ENCODE data around the gene ARHGDIA. TPM values are rescaled to one million over a fixed set of nuclear protein-coding genes. Genes with fewer than 3 reads are reported as not detected.
A peak's percentile ranks its signal among the peaks of the same experiment; 100 is the strongest.

Gene ARHGDIA
- total RNA-seq, 1 experiment from 2014 or later = 207 TPM

DNA sequence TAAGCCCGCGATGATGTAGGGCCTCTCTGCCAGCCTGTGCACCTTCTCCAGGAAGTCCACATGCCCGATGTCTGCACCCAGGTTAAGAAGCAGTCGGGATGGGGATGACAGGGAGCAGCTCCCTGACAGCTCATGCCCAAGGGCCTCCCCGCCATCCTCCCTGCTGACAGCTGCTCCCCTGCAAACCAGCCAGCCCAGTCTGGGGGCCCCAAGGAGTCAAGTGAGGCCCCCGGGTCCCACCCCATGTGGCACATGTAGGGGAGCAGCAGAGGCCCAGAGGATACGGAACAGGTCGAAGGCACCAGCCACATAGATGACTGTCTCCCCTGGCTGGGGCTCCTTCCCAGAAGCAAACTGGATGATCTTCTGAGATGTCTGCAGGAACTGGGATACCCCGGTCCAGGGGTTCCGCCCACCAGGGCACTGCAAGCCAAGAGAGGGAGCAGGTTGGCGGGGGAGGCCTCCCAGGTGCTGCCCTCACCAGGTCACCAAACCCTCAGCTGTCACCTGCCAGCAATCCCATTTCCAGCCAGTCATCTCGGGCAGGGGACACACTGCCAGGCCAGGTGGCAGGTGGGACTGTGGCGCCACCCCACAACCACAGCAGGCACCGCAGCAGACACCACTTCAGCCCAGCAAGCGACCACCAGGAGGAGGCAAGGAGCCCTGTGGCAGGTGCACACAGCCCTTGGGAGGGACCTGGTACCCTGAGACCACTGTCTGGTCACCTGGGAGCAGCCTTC, 35.5 kb upstream of the ARHGDIA start:
- no peak for DNase-seq (ENCODE audit: low read depth)

GRCh38 chr17:81905993-81906392, 34.9 kb upstream of the ARHGDIA start:
- no peak for DNase-seq (ENCODE audit: low read depth)

DNA sequence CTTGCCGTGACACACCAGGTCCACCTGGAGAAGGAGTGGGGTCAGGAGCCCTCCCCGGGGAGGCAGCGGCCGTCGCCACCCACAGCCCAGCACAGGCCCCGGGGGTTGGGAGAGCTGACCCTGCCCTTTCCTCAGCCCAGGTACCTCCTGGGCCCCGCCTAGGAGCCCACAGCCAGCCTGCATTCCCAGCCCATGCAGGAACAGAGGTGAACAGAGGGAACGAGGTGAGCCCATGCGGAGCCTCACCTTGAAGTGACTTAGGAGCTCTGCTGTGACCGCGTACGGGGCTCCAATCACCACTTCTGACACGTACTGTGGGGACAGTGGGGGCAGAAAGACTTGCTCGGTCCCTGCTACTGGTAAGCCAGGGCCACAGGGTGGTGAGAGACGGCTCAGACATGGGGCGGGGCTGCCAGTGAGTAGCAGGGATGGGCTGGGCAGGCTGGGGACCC, 34.3 kb upstream of the ARHGDIA start:
- DNase-seq (ENCODE audit: low read depth) = no peak

- no peak for DNase-seq (ENCODE audit: low read depth)
Measured at GRCh38 chr17:81904600-81905423, 33.7 kb upstream of the ARHGDIA start.

DNA sequence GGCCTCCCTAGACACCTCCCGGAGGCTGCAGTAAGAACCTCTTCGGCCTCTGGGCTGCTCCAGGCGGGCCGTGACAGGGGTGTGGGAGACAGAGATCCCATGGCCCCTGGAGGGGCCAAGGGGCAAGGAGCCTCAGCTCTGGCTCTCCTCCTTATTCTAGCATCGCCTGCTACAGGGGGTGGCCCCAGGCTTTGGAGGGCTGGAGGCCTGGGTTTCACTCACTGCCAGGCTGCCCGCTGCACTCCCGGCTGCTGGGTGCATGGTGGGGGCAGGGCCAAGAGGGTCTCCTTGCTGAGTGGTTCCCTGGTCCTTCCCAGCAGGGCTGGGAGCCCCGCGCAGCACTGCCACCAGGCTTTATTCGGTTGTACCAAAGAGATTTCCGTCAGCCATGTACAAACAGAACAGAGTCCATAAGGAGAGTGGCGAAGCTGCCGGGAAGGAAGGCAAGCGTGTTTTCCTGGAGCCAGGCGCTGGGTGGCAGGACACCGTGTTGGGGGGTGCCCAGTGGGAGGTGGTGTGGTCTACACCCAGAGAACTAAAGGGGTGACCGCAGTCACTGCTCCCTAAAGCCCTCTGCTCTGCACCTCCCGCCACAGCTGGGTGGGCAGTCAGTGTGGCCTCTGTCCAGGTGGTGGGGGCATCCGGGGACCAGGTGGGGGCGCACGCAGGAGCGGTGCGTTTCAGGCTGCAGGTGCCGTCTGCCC, 32.9 kb upstream of the ARHGDIA start:
- no peak for DNase-seq (ENCODE audit: low read depth)

- no peak for DNase-seq (ENCODE audit: low read depth)
Measured at GRCh38 chr17:81903415-81903831, 32.3 kb upstream of the ARHGDIA start.

- DNase-seq (ENCODE audit: low read depth) = no peak
Measured at GRCh38 chr17:81902653-81903414, 31.7 kb upstream of the ARHGDIA start.

GRCh38 chr17:81902023-81902652, 31.0 kb upstream of the ARHGDIA start, which contains the start of gene NPB:
NPB (plus strand) TSS chr17:81902238; CDS start chr17:81902278, 40 bp downstream.
- DNase-seq (ENCODE audit: low read depth) = no peak

DNA sequence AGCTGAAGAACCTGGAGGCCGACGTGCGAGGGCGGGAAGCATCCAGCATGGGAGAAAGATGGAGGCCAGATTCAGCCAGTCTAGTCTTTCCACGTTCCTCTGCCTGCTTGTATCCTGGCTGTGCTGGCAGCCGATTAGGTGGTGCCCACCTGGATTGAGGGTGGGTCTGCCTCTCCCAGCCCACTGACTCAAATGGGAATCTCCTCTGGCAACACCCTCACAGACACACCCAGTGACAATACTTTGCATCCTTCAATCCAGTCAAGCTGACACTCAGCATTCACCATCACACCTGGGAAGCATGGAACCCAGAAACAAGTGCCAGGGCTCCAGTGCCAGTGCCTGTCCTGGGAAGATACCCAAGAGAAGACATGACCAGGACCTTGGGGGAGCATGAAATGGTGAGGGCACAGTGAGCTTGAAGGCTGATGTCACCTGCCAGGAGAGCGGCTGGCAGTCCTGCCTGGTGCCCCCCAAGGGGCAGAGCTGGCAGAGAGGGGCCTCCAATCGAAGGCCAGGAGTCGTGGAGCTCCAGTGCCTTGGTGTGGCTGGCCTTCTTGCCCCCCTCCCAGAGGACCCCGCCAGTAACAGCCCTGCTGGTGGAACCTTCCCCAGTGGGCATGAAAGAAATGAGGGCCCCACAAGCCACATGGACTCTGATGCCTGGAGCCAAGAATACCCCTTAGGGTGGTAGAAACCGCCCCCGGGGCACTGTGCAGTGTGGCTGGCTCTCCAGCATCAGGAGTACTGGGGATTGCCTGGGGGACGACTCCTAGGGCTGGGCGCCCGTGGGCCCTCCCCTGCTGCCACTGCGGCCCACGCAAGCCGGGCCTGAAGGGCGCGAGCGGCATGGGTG, 30.3 kb upstream of the ARHGDIA start:
- DNase-seq (ENCODE audit: low read depth) = no peak

DNA sequence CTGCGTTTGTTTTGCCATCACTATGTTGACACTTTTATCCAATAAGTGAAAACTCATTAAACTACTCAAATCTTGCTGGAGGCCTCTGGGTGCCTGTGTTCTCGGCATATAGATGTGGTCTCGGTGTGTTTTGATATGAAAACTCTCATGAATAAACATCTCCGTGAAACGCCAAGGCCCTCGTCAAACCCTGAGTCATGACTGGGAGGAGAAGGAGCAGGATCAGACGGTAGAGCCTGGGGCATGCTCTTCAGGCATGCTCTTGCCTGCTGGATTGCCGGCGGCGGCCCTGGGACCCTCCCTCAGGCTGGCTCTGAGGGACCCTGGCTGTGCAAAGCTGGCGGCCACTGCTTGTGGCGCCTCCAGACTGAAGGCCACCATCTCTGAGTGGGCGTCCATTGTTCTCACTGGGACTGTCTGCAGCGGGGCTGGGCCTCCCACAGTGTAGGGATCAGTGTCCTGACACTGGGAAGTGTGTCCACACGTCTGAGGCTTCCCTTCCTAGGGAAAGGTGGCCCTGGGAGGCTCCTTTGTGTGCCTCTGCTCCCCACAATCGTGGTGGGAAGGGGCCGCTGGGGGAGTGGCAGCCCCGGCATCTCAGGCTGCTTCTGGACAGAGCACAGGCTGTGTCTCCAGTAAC, 29.2 kb upstream of the ARHGDIA start:
- DNase-seq (ENCODE audit: low read depth) = peak; percentile 40

DNA sequence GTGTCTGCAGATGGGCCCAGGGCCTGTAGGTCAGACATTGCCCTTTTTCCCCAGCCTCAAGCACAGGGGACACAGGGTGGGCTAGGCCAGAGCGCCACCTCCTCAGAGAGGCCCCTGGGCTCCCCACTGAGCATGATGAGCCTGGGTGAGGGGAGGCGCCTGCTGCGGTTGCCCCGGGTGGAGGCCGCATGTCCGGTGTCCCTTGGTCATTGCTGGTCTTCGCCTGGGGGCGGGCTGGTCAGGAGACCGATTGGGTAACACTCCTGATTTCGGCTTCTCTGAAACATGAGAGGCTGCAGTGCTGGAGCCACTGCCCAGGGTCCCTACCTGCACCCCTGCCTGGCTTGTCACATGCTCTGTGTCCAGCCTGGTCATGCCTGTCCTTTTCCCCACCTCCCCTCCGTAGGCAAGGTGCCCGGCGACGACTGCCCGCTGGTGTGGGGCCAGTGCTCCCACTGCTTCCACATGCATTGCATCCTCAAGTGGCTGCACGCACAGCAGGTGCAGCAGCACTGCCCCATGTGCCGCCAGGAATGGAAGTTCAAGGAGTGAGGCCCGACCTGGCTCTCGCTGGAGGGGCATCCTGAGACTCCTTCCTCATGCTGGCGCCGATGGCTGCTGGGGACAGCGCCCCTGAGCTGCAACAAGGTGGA, 28.5 kb upstream of the ARHGDIA start:
- DNase-seq (ENCODE audit: low read depth) = no peak

DNA sequence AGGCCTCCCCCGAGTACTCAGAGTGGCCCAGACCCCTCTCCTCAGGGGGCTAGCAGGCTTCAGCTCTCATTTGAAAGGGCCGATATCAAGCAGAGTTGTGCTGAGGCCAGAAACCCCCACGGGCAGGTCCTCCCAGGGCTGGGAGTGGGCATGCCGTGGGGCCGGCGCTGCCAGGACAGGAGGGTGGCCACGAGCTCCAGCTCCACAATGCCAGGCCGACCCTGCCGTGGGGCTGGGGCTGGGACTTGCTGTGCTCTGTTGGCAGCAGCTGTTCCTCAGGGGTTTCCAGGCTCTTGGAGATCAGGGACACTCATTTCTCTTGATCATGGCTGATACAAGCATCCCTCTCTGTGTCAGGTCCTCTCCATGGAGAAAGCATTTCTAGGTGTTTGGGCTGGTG, 27.7 kb upstream of the ARHGDIA start:
- DNase-seq (ENCODE audit: low read depth) = no peak

- peak; percentile 97 for DNase-seq (ENCODE audit: low read depth)
Measured at GRCh38 chr17:81898029-81898866, 27.1 kb upstream of the ARHGDIA start.

GRCh38 chr17:81895400-81895799, 24.3 kb upstream of the ARHGDIA start:
- no peak for DNase-seq (ENCODE audit: low read depth)

- no peak for DNase-seq (ENCODE audit: low read depth)
Measured at GRCh38 chr17:81891303-81891552, 20.1 kb upstream of the ARHGDIA start.

DNA sequence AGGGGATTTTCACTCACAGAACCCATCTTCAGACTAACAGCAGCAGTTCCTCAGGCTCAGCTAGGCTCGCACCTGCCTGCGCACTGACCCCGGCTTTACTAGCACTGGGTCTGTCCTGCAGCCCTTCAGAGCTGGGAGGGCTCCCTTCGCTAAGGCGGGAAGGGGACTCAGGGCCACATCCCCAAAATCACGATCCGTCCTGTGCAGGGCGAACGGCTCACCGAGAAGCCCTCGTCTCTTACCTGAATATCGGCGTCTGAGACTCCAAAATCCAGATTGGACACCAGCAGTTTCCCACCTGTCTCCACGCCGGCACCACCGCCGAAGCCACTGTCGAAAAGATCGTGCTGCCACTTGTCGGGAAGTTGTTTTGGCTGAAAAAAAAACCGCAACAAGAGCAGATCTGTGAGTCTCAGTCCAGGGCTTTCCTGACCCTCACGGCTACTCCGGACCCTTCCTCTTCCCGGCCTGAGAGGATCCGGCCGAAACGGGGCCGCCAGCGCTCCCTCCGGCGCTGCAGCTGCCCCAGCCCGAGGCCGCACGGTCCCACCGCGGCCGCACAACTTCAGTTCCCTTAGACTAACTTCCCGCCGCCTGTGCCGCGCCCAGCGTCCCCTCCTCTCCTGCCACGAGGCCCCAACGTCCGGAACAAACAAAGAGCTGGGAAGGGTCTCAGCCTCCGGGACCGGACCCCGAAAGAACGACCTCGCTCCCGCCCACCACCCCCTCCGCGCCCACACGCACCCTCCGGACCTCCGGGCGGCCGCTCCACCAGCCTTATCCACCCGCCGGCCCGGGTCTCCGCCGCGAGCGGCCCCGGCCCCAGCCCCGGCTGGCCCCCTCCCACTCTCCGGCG, 19.5 kb upstream of the ARHGDIA start:
- no peak for DNase-seq (ENCODE audit: low read depth)

DNA sequence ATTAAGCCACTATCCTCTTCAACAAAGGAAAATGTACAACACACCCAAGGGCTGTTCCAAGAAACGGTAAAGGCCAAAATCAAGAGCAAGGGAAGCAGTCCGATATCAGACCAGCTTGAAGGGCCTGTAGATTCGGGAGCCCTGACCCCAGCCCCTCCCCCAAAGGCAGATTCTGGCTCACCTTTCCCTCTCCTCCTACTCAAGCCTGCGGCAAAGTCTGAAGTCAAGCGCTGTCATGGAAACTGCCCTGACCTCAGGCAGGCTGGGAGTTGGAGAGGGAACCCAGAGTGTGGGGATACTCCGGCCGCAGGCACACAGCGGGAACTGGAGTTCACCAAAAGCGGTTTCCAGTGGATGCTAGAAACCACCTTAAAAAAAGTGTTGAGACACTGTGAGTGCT, 18.5 kb upstream of the ARHGDIA start:
- DNase-seq (ENCODE audit: low read depth) = no peak
